ENCODE data around the gene LRAT.

LRAT gene

DNA sequence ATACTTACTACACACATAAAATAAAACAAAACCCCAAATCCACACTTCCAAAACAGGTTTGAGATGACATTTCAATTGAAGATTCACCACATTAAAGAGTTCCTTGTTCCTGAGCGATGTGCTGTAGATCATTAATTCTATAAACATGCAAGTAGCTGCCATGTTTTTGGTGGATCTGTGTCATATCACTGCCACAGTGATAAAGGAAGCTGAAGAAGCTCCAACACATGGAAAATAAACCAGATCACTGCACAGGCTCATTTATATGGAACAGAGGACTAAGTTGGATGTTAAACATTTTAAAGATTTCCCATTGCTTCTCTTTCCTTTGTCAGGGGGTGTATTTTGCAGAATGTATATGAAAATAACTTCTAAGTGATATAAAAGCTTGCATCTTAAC lies 34.5 kb downstream of the LRAT start:
- no peak for DNase-seq (ENCODE audit: low spot score)

- DNase-seq (ENCODE audit: low spot score), result peak; percentile 39
Measured at GRCh38 chr4:154779362-154779947, 35.7 kb downstream of the LRAT start.

DNA sequence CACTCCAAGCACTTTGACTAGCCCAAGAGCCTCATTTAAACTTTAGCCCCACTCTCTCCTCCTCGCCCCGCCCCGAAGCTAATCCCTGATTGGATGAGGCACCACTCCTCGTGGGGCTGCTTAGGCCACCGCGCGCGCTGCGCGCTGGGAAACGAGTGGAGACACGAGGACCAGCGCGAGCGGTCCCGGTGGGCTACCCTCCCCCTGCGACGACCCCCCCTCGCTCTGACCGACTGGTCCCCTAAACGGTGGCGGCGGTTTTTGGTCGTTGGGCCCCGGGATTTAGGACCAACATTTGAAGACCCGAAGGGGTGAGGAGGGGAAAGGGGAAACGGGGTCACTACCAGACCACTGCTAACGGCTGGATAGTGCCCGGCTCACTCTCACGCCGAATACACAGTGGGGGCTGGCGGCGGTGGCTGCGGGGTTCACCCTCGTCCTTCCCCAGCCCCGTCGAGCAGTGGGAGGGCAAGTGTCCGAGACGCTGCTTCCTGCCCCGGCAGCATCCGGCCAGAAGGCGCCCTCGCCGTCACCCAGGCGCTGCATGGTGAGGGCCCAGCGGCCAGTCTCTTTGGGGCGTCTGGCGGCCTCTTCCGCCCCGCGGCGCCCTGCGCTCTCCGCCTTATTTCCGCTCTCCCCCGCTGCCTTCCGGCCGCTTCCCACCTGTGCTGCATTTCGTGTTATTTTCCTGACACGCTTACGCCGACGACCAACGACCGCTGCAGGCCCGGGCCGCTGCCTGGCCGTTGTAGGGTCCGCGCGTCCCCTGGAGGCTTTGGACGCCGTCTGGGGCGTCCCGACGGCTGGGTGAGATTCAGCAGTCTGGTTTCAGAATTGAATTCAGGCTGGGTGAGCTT lies 37.6 kb downstream of the LRAT start, which contains the start of gene RBM46:
TSS of gene RBM46 (plus strand) at position 147 of the 857 bp plus-strand sequence. CDS start 15,481 bp downstream, outside the sequence.
- DNase-seq (ENCODE audit: low spot score), result no peak

GRCh38 chr4:154781983-154782293 lies 38.1 kb downstream of the LRAT start:
- DNase-seq (ENCODE audit: low spot score), result no peak

Data from HuH-7 (cell line).